GM10266 (cell line): ENCODE data around the gene BIN1.

Experiments
- DNase-seq: peaks from one replicate; pipeline ENCODE4 v3.0.0; 2012; ENCODE audit errors: extremely low spot score
- TF ChIP-seq, protein P1 (sequence below): IDR thresholded peaks from 2 replicates; pipeline ENCODE4 v1.5.1; 2012; ENCODE audit warnings: mild to moderate bottlenecking, low read depth; ENCODE audit not compliant: control insufficient read depth, insufficient read depth; ENCODE audit errors: missing control alignments

BIN1 gene, protein sequence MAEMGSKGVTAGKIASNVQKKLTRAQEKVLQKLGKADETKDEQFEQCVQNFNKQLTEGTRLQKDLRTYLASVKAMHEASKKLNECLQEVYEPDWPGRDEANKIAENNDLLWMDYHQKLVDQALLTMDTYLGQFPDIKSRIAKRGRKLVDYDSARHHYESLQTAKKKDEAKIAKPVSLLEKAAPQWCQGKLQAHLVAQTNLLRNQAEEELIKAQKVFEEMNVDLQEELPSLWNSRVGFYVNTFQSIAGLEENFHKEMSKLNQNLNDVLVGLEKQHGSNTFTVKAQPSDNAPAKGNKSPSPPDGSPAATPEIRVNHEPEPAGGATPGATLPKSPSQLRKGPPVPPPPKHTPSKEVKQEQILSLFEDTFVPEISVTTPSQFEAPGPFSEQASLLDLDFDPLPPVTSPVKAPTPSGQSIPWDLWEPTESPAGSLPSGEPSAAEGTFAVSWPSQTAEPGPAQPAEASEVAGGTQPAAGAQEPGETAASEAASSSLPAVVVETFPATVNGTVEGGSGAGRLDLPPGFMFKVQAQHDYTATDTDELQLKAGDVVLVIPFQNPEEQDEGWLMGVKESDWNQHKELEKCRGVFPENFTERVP

DNA sequence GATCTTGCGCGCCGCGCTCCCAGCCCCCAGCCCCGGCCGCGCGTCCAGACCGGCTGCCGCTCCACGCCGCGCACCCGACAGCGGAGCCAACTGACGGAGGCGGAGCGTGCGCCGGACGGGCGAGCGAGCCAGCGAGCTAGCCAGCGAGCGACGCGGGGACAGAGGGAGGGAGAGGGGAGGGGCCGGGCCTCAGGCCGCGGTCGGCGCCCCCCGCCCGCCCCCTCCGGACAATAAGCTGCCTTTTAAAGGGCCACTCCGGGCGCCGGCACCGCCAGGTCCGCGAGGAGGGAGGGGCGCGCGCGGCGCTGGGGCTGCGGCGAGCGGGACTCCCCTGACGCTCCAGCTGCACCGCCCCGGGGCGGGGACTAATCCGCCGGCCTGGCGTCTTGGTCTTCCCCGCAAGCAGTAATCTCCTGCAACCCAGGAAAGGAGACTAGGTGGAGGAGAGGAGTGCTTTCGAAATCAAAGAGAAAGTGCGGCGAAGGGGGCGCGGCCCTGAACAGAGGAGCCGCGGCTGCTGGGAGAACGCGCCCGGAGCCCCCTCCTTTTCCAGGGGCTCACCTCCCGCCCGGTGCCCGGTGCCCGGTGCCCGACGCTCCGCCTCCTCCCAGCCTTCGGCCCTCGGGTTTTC is at the start of gene BIN1:
TSS of gene BIN1 (minus strand) at position 164 of the 631 bp plus-strand sequence. CDS start 211 bp downstream, outside the sequence.
- TF ChIP-seq, protein P1, sequence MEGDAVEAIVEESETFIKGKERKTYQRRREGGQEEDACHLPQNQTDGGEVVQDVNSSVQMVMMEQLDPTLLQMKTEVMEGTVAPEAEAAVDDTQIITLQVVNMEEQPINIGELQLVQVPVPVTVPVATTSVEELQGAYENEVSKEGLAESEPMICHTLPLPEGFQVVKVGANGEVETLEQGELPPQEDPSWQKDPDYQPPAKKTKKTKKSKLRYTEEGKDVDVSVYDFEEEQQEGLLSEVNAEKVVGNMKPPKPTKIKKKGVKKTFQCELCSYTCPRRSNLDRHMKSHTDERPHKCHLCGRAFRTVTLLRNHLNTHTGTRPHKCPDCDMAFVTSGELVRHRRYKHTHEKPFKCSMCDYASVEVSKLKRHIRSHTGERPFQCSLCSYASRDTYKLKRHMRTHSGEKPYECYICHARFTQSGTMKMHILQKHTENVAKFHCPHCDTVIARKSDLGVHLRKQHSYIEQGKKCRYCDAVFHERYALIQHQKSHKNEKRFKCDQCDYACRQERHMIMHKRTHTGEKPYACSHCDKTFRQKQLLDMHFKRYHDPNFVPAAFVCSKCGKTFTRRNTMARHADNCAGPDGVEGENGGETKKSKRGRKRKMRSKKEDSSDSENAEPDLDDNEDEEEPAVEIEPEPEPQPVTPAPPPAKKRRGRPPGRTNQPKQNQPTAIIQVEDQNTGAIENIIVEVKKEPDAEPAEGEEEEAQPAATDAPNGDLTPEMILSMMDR = no peak
- peak; percentile 91 for DNase-seq

DNA sequence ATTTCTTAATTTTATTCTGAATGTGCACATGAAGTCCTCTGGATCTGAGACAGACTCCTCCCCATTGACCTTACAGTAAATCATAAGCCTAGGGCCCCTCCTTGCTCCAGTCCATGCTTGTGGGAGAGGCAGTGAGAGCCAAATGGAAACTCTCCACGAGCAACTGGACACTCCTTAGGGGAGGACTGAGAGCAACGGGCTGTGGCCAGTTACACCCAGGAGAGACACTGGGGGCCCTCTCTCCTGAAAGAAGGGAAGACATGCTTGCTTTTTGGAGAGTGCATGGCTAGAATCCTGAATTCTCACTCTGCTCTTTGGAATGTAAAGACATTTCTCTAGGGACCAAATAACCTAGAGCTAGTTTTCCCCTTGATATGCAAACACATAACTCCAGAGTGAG is 49.0 kb upstream of the BIN1 start:
- TF ChIP-seq, protein P1 = no peak
- DNase-seq = no peak

DNA sequence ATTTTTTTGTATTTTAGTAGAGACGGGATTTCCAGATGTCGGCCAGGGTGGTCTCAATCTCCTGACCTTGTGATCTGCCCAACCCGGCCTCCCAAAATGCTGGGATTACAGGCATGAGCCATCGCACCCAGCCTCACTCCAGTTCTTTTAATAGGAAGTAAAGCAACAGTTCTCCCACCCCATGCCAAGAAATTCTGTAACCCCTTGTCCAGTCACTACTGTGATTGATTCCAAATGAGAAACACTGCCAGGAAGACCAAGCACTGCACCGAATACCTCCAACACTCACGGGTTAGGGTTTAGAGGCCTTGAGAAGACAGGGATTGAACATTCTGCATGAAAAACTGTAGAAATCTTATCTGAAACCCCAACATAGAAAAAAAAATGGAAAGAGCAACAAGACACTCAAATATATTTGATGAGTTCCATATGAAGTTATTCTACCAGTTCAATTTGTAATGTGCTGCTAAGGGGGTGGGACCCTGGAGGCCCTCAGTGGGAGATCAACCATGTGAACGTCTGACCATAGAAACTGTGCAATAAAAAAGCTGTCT is 48.2 kb upstream of the BIN1 start:
- TF ChIP-seq, protein P1 = no peak
- DNase-seq = no peak

DNA sequence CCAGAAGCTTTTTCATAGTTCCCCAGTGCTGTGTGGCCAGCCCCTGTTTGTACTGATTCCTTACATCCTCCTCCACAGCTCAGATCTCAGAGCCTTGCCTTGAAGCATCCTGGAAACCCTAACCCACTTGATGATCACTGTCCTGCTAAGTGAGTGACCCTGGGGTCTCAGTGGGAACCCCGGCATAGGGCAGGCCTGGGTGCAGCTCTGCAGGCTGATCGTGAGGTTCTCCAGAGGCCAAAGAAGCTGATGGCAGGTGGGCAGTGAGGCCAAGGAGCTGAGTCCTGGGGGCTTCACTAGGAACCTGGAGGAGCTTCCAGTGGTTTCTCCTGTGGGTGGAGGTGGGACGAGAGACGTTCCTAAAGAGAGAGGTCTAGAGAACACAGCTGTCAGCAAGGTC is 47.4 kb upstream of the BIN1 start:
- no peak for DNase-seq
- TF ChIP-seq, protein P1 = no peak

DNA sequence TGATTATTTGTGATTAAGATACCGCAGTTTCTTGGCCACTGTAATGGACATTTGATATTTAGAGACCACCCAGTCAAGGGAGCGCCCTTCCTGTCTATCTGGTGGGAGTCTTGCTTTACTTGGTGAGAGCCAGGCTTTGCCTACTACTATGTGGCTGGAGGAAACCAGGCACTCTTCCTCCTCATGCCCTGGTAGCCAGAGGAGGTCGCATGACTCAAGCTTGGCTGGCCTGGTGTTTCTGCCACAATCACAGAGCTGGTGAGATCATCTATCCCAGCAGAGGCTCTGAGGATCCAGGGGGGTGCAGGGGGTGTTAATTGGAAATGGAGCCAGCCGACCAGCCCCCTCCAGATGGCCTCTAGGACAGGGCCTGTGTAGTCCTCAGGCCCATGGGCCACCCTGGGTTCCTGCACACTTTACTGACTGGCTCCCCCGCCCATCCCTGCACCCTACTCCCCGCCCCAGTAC is 46.8 kb upstream of the BIN1 start:
- TF ChIP-seq, protein P1 = no peak
- no peak for DNase-seq

DNA sequence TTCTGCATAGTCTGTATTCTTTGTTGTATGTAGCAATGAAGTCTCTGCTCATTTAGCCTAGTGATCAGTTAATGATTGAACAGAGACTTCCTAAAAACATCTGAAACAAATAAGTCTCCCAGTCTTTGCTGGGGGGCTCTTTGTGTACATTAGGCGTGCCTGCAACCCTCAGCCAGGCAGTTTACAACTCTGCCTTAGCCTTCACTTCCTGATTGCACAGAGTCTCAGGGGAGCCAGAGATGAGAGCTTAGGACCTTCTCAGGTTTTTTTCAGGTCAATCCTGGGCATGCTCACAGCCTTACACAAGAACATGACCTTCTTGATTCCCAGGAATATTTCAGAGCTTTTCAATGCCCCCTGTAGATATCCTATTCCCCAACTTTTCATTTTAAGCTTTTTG is 44.0 kb upstream of the BIN1 start:
- DNase-seq = no peak
- TF ChIP-seq, protein P1 = no peak
